HG02759 (cell line): ENCODE data around the gene GHRHR.

Experiments
- ATAC-seq: cut with Tn5 transposase; IDR thresholded peaks from one replicate; pipeline ENCODE4 v1.9.1; 2021; ENCODE audit warnings: mild to moderate bottlenecking, moderate library complexity; ENCODE audit not compliant: unreplicated experiment

GHRHR gene

GRCh38 chr7:30983914-30984247 lies 20.1 kb downstream of the GHRHR start:
- ATAC-seq: no peak

- no peak for ATAC-seq
These were observed 20.8 kb downstream of the GHRHR start for GRCh38 chr7:30984359-30985107.

DNA sequence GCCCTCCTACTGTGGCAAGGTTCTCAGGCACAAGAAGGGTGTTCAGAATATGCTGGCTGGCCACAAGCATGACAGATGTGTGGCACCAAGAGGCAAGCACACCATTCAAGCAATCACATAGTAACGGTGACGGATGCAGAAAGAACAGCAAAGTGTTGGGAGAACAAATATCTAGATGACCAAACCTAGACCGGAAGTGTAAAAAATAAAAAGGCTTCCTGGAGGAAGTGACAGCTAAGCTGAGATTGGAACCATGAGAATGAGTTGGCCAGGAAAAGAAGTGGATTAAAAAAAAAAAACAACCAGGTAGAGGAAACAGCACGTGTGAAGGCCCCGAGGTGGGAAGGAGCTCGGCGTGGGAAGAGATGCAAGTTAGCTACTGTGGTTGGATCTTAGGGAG lies 22.0 kb downstream of the GHRHR start:
- ATAC-seq: no peak

DNA sequence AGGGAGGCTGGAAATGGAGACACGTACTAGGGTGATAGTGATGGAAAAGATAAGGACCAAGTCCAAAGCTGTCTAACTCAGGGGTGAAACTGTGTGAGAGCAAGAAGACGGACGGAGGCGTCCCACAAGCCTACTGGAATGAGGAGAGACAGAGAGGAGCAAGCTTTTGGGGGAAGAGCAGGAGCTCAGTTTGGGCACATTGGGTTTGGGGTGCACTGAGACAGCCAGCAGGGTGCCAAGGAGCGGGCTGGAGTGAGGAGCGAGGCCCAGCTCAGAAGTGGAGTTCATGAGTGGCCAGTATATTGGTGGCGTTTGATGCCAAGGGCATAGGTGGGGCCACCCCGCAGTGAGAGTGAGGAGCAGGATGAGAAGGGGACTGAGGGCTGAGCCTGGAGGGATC lies 22.6 kb downstream of the GHRHR start:
- ATAC-seq: no peak

DNA sequence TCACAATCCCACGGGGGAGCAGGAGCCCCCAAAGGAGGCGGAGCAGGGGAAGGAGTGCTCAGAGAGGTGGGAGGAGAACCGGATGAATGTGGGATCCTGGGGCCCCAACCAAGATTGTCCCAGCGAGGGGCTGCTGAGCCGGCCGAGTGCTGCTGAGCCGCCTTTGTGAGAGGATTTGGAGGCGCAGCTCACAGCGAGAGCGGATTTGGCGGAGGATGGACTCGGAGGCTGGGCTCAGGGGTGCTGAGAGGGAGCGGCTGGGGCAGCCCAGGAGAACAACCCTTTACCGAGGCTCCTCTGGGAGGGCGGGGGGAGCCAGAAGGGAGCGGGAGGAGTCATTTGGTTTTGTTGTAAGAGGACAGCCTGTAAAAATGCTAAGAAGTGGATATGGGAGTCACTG lies 23.0 kb downstream of the GHRHR start:
- no peak for ATAC-seq

- no peak for ATAC-seq
These were observed 23.4 kb downstream of the GHRHR start for GRCh38 chr7:30987178-30987577.

DNA sequence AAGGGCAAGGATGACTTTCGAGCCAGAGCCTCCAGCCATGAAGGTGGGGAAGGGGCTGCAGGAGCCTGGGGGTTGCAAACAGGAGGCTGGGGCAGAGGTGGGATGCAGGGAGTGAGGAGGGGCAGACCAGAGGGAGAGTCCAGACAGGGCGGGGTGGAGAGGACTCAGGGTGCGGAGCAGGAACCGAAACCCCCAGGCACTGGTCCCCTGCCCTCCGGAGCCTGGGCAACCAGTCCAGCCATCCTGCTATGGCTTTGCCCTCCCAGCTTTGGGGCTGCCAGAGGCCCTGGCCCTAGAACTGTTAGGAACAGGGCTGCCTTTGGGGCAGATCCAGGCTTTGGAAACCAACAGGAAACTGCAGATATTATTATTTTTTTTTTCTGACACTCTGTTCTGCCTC lies 24.2 kb downstream of the GHRHR start:
- no peak for ATAC-seq

DNA sequence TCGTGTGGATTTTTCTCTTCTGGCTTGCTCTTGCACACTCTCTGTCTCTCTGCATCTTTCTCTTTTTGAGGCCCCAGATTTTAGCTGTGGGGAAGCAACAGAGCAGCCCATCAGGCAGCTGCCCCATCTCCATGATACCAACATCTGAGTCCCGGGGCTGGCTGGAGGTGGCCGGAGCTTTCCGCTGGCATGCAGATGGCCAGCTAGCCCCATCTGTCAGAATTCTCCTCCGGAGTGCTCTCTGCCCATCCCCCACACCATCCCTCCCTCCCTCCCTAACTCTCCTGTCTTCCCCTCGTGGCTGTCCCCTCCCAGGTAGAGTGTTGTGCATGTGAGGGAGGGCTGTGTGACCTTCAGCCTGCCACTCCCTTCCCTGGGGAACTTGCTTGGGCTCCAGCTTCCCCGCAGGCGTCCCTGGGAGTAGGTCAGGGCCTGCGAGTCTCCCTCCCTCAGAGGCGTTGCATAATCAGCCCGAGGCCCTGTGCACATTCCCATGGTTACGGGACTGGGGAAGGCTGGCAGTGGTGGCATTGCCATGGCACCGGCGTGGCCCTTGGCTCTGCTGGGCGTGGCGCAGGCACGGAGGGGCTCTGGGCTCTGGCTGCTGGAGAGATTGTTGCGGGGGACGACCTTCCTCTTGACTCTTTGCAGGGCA lies 24.7 kb downstream of the GHRHR start:
- ATAC-seq: no peak

- no peak for ATAC-seq
These were observed 25.5 kb downstream of the GHRHR start for GRCh38 chr7:30989008-30989823.

- ATAC-seq: no peak
These were observed 26.3 kb downstream of the GHRHR start for GRCh38 chr7:30989824-30990672.

DNA sequence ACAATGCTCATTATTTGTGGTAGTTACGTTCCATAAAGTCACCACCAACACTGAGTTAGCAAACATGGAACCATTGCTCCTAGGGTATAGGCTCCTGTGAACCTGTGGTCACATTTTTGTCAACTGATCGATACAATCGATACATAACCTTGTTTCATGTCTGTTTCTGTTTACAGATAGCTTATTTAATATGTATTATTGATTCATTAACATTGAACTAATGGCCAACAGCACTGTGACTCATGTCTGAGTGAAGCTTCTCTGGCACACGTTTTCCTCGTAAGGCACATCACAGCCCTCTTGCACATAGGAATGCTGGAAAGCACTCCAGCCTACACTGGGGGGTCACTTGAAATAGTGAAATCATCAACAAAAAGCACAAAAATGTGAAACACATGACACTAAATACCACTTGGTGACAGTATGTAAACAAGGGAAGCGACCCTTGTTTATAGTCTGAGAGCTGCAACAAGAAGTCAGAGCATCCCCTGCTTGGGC lies 27.0 kb downstream of the GHRHR start:
- ATAC-seq: no peak

DNA sequence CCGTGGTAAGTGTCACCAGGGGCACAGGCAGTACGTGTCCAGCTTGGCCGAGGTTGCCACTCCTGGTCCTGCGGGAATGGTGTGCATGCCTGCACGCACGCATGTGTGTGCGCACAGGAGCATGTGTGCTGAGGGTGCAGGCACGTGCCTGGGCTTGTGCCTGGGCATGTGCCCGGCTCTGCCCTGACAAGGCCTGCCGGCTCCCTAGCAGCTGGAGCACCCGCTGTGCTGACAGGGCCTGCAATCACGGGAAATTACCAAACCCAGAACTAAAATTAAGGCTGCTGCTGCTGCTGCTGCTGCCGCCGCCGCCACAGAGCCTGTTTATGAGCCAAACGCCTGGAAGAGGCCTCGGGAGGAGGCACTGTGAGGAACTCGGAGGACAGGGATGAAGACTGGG lies 28.7 kb downstream of the GHRHR start:
- ATAC-seq: no peak

DNA sequence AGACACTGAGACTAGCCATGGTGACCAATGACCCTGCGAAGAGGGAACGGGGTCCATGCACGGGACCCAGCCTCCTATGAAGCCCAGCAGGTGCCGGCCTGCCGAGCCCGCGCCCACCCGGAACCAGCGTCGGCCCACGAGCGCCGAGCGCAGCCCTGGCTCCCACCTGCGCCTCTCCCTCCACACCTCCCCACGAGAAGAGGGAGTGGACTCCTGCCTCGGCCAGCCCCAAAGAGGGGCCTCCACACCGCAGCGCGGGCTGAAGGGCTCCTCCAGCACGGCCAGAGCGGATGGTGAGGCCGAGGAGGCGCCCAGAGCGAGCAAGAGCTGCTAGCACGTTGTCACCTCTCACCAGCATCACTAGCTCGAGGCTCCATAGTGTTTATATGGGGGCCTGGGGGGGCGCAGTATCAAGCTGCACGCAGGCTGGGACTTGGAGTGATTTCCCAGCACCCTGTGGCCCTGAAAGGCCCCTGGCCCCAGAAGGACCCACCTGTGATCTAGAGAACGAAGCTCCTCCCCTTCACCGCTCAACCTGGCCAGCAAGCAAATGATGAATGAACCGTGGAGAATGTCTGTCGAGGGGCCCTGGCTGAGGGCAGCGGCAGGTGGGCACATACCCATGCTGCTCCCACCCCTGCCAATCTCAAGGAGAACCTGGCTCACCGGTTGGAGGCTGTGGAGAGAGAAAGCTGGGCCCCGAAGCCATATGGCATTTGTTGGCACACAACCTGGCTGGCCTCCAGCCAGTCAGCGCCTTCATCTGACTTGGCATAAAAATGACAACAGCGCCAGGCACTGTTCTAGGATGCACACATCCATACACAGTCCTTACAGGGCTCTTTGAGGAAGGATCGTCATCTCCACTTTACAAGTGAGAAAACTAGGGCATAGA lies 30.7 kb downstream of the GHRHR start:
- ATAC-seq: no peak

DNA sequence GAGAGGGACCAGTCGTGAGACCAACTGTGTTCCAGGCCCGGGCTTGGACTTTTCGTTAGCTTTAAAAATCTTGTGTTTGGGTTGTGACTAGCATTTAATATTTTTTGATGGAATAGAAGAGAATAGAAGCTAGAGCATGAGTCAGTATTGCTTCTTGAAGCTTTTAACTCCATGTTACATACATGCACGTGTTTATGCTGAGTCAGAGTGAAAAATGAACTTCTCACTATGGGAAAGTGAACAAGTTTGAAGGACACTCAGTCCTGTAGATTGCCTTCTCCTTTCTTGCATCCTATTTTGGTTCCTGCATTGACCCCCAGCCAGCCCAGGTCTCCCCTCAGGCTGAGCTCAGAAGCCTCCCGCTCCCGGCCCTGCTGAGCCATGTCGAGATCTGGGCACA lies 31.8 kb downstream of the GHRHR start:
- no peak for ATAC-seq

DNA sequence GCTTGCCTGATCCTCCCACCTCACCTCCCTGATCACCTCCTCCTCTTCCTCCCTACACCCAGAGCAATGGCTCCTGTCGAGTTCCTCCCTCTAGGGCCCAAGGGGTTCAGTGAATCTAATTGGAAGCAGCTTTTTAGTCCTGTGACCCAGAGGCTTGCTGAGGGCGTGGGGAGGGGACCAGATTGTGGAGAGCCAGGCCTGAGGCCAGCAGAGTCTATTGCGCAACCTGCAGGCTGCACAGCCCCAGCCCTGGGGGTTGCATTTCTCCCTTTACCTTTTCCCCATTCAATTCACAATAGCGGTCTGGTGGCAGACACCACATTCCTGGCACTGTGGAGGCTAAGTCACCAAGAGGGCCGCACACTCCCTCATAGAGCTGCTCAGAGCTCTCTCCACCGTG lies 32.5 kb downstream of the GHRHR start:
- no peak for ATAC-seq

DNA sequence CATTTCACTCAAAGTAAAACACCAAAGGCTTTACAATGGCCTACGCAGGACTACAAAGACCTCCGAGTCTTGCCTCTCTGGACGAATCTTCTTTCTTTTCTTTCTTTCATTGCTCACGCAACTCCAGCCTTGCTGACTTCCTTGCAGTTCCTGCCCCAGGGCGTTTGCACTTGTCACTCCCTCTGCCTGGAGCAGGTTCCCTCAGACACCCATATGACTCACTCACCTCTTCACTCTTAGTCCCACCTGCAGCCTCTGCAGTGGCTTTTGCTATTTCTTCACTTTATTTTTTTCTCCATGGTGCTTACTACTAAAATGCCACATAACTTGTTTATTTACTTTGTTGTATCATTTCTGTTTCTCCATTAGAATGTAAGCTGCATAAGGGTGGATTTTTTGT lies 33.1 kb downstream of the GHRHR start:
- ATAC-seq: no peak

GRCh38 chr7:30997316-30997715 lies 33.6 kb downstream of the GHRHR start:
- no peak for ATAC-seq

DNA sequence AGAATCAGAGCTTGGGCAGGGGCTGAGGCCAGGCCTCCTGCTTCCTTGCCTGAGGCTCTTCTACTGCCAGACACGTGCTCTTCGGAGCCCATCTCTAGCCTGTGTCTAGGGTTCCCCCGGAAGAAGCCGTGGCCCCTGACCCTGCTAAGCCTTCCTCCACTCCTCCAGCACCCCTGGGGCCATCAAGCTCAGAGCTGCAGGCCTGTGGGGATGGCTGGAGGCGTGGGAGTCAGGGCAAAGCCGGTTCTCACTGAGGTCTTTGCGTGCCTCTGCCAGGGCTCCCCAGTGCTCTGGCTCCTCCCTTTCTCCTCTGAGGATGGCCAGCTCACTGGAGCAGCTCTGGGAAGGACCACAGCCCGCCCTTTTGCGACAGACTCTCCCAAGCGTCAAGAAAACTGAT lies 34.4 kb downstream of the GHRHR start:
- ATAC-seq: no peak

DNA sequence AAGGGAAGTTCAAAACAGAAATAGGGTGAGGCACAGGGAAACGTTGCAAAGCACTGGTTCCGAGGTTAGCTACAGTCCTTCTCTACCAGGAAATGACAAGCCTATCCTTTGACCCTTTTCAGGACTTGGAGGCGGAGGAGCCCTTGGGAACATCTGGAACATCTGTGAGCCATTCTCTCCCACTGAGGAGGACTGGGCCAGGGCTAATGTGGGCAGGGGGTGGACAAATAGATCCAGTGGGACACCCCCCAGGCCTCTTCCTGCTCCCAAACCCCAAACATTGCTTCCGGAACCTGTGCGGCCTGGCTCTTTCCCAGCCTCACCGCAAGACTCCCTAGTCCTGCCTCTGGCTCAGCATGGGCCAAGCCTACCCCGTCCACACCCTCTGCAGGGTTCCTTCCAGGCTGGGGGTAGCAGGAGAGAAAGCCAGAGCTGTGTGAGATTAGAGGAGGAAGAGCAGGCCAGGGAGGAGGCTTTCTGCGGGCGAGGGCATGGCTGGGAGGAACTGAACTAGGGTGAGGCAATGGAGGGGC lies 36.5 kb downstream of the GHRHR start:
- ATAC-seq: no peak

- ATAC-seq: no peak
These were observed 37.0 kb downstream of the GHRHR start for GRCh38 chr7:31000779-31001178.
